Heart right ventricle (tissue), 16 donors: ENCODE results near the gene PIK3AP1. TPM values are rescaled to one million over a fixed set of nuclear protein-coding genes. Genes with fewer than 3 reads are reported as not detected.

Experiments used
- ATAC-seq, 8 donors: fragments of 200-7000 bp; cut with Tn5 transposase; one replicate each; pipeline ENCODE4 v1.9.1; 2020; ENCODE audit warnings: mild to moderate bottlenecking in 8 of 8, moderate library complexity in 8 of 8, moderate number of reproducible peaks in 1 of 8
- DNase-seq, 2 donors: peaks; one replicate each; pipeline ENCODE4 v3.0.0-alpha.2; 2020
- H3K27ac ChIP-seq, 10 donors: fragments of 200-600 bp; sonication (generic) in 2 of 10; one replicate each; pipeline versions ENCODE4 v1.5.0 to v1.8.0; 2020 to 2022; ENCODE audit warnings: mild to moderate bottlenecking in 3 of 10
- H3K27me3 ChIP-seq, 7 donors: fragments of 200-600 bp; one replicate each; pipeline ENCODE4 v1.8.0; 2021 to 2022; ENCODE audit warnings: mild to moderate bottlenecking in 2 of 7
- H3K36me3 ChIP-seq, 9 donors: fragments of 200-600 bp; sonication (generic) in 1 of 9; one replicate each; pipeline versions ENCODE4 v1.5.0 to v1.8.0; 2020 to 2022; ENCODE audit warnings: mild to moderate bottlenecking in 2 of 9
- H3K4me1 ChIP-seq, 9 donors: fragments of 200-600 bp; sonication (generic) in 1 of 9; one replicate each; pipeline versions ENCODE4 v1.5.0 to v1.8.0; 2020 to 2022; ENCODE audit warnings: mild to moderate bottlenecking in 4 of 9
- H3K4me3 ChIP-seq, 10 donors: fragments of 200-600 bp; sonication (generic) in 2 of 10; one replicate each; pipeline versions ENCODE4 v1.5.0 to v1.8.0; 2020 to 2022; ENCODE audit warnings: mild to moderate bottlenecking in 7 of 10, moderate library complexity in 2 of 10
- H3K9me3 ChIP-seq, 11 donors: fragments of 200-600 bp in 10 of 11; sonication (generic) in 2 of 11; one replicate each; pipeline versions ENCODE4 v1.5.0 to v1.8.0; 2013 to 2022; ENCODE audit warnings: mild to moderate bottlenecking in 2 of 11, control low read depth in 1 of 11, moderate library complexity in 1 of 11
- CTCF ChIP-seq, 9 donors: fragments of 200-600 bp; sonication (generic) in 2 of 9; IDR thresholded peaks; one replicate each; pipeline versions ENCODE4 v1.5.0 to v1.8.0; 2021 to 2022; ENCODE audit warnings: antibody characterized with exemption in 9 of 9, mild to moderate bottlenecking in 5 of 9, moderate library complexity in 1 of 9
- WGBS, 2 donors: extraction: QIAGEN DNeasy Blood & Tissue Kit; methylation state at CpG; one replicate each; pipeline ENCODE4 v1.1.7; 2013; ENCODE audit warnings: inconsistent platforms in 1 of 2; 5-methylcytosine and 5-hydroxymethylcytosine counted together
- intact Hi-C, 10 donors: fragments of 100-400 bp; cut with DNase I; formaldehyde crosslinking; loops; one replicate each; pipeline versions ENCODE4 v1.11.1 to v1.14.2; 2022
- polyA plus RNA-seq, 2 donors: library from polyadenylated mRNA; stranded (reverse); fragments of 200-250 nt; gene quantifications; one replicate each; pipeline ENCODE4 v1.2.3, GENCODE V29; 2013
- total RNA-seq, 10 donors: library from RNA; stranded (reverse); fragmentation: NEBNext Ultra II Directional in 3 of 10; extraction: Animal tissue kit (Norgen Biotek cat#: 25700) in 3 of 10; gene quantifications; one replicate each; pipeline versions ENCODE4 v1.2.1 to v1.2.4, GENCODE V29; 2021 to 2023
- donor health status: Arrhythmogenic right ventricular cardiomyopathy.
- donor health status: ischemic (EF 13 %, LVEDD 7.1; RV severe dilation, severe dysfunction).
- donor health status: healthy with polysubstance abuse.
- donor health status: DM: no; HTN: yes; CAD: no.
- donor health status: DM: no; HTN: no; CAD: no.
- donor health status: ischemic (EF 25% LVEDD 6.9; RV normal size, moderate dysfunction).
- donor health status: ischemic (EF 25% LVEDD 5.7; RV mildly dilated, moderate dysfunction).
- donor health status: healthy.
- donor health status: DM: yes; HTN: yes; CAD: no.
- donor health status: Ischemic cardiomyopathy.
- donor health status: ischemic (EF 35%, LVEDD 5.7; RV mildly dilated, moderate dysfunction).
- donor health status: nonischemic (EF 11% LVEDD 7.7; RV severe dilation, severe dysfunction).
- donor health status: DM: yes; HTN: yes; CAD: no.
- donor health status: PGD.
- donor health status: ischemic (EF 29% LVEDD 5.4; RV normal size, mild dysfunction).
- donor health status: nonischemic (EF 23%, LVEDD 6.1; RV moderate dilation, normal function).

The PIK3AP1 gene
- total and polyA plus RNA-seq, 12 donors: 1.0 to 22.1 (median 3.6) TPM

DNA sequence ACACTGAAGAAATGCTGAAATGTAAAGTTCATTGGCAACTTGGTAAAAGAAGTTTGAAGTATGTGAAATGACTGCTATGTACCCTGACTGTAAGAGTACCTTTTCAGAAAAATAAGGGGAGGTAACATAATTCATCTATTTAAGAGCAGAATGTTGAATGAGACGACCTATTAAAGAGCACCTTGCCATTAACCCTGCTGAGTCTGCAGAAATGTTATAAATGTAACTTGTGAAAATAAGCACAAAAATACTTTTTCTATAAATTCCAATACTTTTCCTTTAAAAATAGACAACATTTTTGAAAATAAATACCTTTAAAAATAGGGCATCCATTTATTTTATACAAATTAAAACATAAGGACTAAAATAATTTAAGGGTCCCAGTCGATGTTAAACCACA lies 141.2 kb downstream of the PIK3AP1 start:
- peaks cover 0 to 89% (median 71%) of the 10 kb centered on the region in 9 donors for H3K4me1 ChIP-seq
- no peak overlapping the region for H3K4me3 ChIP-seq
- no peak overlapping the region for H3K27ac ChIP-seq
- H3K9me3 ChIP-seq: no peaks in the 10 kb centered on the region
- WGBS, 2 donors: 61 to 69% methylated on average over 2 of the region's 2 CpGs
- ATAC-seq (no peak), DNase-seq (no peak)
- TF ChIP-seq CTCF (IDR thresholded peaks at IDR 0.05): no peak
- no peaks in the 10 kb centered on the region for H3K27me3 ChIP-seq
- intact Hi-C loops: no loop called here
- peaks cover 0 to 21% (median 0%) of the 10 kb centered on the region in 9 donors for H3K36me3 ChIP-seq

DNA sequence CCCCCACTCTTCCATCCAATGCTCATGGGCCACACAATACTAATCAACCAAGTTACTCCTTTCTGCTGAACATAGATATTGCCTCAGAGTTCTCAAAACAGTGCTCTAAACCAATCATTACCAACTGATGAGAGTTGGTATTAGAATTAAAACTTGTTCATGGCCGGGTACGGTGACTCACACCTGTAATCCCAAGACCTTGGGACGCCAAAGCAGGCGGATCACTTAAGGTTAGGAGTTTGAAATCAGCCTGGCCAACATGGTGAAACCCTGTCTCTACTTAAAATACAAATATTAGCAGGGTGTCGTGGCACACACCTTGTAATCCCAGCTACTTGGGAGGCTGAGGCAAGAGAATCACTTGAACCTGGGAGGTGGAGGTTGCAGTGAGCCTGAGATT lies 141.7 kb downstream of the PIK3AP1 start:
- WGBS, 2 donors: 88 to 96% methylated on average over 5 of the region's 5 CpGs

DNA sequence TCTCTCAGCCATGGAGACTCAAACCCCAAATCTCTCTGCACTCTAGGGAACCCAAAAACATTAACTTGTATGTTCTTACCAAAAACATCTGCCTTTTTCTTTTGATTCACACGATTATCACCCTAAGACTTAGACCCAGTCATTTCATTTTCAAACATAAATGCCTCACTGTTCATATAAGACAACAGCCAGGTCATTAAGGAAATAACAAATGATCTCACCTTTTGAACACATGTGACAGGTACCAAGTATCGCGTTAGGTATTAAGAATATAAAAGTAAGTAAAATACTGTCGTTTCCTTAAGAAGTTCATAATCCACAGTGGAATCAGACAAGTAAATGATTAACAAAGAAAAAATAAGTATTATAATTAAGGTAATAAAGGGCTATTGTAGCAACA lies 142.3 kb downstream of the PIK3AP1 start:
- 86% methylated on average over 4 of the region's 4 CpGs for WGBS, 2 donors

More for the DNA sequence above, 141.7 kb downstream of the PIK3AP1 start:
- H3K27ac ChIP-seq: no peak overlapping the region
- ATAC-seq (no peak), DNase-seq (no peak)
- peaks cover 0 to 21% (median 0%) of the 10 kb centered on the region in 9 donors for H3K36me3 ChIP-seq
- peaks cover 0 to 84% (median 66%) of the 10 kb centered on the region in 9 donors for H3K4me1 ChIP-seq
- no peak overlapping the region for H3K4me3 ChIP-seq
- H3K9me3 ChIP-seq: no peaks in the 10 kb centered on the region
- H3K27me3 ChIP-seq: no peaks in the 10 kb centered on the region
- intact Hi-C loops: no loop called here
- TF ChIP-seq CTCF (IDR thresholded peaks at IDR 0.05): no peak

DNA sequence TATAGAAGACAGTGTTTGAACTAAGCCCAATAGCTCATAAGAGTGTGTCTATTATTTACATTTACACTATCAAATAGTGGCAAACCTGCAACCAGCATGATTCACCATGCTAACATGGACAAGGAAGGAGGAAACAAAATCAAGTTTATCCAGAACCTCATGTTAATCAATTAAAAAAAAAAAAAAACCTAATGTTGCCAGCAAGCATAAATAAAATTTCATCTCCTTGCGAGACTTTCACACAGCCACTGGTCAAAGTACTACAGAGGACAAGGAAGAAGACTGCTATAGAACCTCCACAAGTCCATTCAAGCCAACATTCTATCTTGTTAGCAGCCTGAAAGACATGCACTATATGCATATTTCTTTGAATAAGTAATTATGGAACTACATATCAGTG lies 143.2 kb downstream of the PIK3AP1 start:
- no peak for TF ChIP-seq CTCF (IDR thresholded peaks at IDR 0.05)
- peaks cover 0 to 21% (median 0%) of the 10 kb centered on the region in 9 donors for H3K36me3 ChIP-seq
- WGBS, 2 donors: 98% methylated on average over 1 of the region's 1 CpG
- intact Hi-C loops: no loop called here
- H3K27ac ChIP-seq: no peak overlapping the region
- H3K27me3 ChIP-seq: no peaks in the 10 kb centered on the region
- H3K9me3 ChIP-seq: no peaks in the 10 kb centered on the region
- no peak for ATAC-seq
- H3K4me1 ChIP-seq: peaks cover 0 to 82% (median 57%) of the 10 kb centered on the region in 9 donors
- DNase-seq: no peak
- no peak overlapping the region for H3K4me3 ChIP-seq

More for the DNA sequence above, 142.3 kb downstream of the PIK3AP1 start:
- TF ChIP-seq CTCF (IDR thresholded peaks at IDR 0.05): no peak
- H3K4me1 ChIP-seq: peaks cover 0 to 82% (median 62%) of the 10 kb centered on the region in 9 donors
- no peak overlapping the region for H3K27ac ChIP-seq
- DNase-seq (no peak), ATAC-seq (no peak)
- no peaks in the 10 kb centered on the region for H3K9me3 ChIP-seq
- peaks cover 0 to 21% (median 0%) of the 10 kb centered on the region in 9 donors for H3K36me3 ChIP-seq
- intact Hi-C loops: no loop called here
- H3K4me3 ChIP-seq: no peak overlapping the region
- H3K27me3 ChIP-seq: no peaks in the 10 kb centered on the region
